AG10803 (cell line): ENCODE measurements around the gene MYO3B.

Experiments
- DNase-seq: peaks from one replicate; pipeline ENCODE4 v3.0.0; 2010; ENCODE audit warnings: low read depth
- H3K4me3 ChIP-seq: 2 replicates; pipeline ENCODE4 v1.5.1; 2011; ENCODE audit warnings: mild to moderate bottlenecking, low read length, control low read depth
- TF ChIP-seq, protein P1 (sequence below): conservative IDR thresholded peaks from 2 replicates; pipeline ENCODE4 v1.5.1; 2011; ENCODE audit warnings: mild to moderate bottlenecking, low read length, control low read depth, inconsistent platforms

MYO3B gene

DNA sequence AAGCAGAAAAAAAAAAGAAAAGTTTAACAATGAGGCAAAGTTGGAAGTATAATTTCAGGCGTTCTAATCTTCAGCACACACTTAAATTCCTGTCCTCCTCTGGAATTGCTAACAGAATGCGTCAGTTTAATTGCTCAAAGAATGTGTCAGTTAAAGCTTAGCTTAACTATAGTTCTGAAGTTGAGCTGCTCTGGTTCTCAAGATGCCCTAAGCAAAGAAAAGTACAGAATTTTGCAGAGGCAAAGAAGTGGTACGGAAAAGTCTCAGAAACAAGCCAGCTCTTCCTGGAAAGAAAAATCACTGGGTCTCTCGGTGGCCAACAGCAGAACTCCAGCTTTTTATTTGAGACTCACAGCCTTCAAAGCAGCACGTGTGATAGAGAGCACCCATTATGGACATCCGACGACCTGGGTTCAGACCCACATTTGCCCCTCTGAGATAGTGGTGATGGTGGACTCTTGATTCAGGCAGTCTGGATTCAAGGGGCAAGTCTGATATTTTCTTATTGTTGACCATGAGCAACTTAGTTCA, 22.2 kb upstream of the MYO3B start:
- peak; percentile 36 for DNase-seq
- TF ChIP-seq, protein P1, sequence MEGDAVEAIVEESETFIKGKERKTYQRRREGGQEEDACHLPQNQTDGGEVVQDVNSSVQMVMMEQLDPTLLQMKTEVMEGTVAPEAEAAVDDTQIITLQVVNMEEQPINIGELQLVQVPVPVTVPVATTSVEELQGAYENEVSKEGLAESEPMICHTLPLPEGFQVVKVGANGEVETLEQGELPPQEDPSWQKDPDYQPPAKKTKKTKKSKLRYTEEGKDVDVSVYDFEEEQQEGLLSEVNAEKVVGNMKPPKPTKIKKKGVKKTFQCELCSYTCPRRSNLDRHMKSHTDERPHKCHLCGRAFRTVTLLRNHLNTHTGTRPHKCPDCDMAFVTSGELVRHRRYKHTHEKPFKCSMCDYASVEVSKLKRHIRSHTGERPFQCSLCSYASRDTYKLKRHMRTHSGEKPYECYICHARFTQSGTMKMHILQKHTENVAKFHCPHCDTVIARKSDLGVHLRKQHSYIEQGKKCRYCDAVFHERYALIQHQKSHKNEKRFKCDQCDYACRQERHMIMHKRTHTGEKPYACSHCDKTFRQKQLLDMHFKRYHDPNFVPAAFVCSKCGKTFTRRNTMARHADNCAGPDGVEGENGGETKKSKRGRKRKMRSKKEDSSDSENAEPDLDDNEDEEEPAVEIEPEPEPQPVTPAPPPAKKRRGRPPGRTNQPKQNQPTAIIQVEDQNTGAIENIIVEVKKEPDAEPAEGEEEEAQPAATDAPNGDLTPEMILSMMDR: no peak
- H3K4me3 ChIP-seq: no peak overlapping the region

DNA sequence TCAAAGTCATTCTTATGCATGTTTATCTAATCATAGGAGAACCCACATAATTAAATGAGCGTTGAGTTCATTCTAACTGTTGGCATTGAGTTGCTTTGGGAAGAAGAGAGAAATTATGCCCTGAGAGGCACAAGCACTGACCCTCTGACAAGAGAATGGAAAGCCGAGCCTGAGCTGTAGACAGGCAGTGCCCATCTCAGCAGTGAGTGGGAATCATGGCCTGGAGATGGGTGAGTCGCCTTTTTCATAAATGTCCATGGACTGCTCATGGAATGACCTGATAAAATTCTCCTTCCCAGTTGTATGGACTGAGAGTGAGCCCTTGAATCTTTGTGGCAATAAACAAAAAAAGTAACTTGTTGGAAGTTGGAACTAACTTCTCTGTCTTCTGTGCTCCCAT, 21.4 kb upstream of the MYO3B start:
- no peak for DNase-seq
- no peak overlapping the region for H3K4me3 ChIP-seq
- TF ChIP-seq, protein P1: no peak

DNA sequence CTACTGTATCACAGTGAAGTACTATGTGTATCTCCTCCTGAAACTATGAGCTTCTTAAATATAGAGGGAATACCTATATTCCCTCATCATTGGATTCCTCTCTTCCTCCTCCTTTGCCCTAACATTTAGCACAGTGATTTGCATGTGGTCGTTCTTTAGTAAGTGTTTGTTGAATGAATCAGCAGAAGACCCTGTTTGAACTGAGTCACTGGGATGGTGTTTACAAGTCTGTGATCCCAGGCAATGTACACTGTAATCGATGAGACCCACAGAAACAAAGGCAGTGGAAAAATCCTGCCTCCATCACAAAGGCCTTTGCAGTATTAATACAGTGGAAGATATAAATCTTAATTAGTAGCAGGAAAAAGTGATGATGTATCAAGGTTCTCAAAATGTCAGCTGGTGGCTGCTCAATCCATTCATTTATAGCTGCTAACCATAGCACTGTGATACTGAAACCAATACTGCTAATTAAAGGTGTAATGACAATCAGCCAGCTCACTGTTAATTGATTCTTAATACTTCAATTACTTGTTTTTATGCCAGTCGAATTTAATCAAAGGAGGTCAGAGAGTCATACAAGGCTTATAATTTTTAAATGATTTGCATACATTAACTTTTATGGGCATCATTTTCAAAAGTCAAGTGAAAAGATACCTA, 20.8 kb upstream of the MYO3B start:
- DNase-seq: peak; percentile 46

DNA sequence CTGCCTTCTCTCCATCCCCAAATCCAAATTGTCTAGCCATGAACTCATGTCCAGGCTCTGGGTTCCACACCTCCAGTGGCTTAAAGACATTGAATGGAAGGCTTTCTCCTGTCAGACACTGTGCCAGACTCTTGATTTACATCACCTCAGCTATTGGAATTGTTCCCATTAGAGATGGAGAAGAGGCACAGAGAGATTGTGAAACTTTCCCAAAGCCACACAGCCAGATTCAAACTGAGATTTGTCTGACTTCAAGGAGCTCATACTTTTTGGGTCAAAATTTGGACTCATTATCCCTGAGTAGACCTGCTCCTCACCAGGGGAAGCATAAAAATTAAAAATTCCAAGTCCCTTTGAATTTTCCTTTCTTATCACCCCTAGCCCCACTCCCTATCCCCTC, 18.9 kb upstream of the MYO3B start:
- TF ChIP-seq, protein P1: no peak
- no peak for DNase-seq
- no peak overlapping the region for H3K4me3 ChIP-seq

More for the DNA sequence above, 20.8 kb upstream of the MYO3B start:
- TF ChIP-seq, protein P1: no peak
- H3K4me3 ChIP-seq: no peak overlapping the region

DNA sequence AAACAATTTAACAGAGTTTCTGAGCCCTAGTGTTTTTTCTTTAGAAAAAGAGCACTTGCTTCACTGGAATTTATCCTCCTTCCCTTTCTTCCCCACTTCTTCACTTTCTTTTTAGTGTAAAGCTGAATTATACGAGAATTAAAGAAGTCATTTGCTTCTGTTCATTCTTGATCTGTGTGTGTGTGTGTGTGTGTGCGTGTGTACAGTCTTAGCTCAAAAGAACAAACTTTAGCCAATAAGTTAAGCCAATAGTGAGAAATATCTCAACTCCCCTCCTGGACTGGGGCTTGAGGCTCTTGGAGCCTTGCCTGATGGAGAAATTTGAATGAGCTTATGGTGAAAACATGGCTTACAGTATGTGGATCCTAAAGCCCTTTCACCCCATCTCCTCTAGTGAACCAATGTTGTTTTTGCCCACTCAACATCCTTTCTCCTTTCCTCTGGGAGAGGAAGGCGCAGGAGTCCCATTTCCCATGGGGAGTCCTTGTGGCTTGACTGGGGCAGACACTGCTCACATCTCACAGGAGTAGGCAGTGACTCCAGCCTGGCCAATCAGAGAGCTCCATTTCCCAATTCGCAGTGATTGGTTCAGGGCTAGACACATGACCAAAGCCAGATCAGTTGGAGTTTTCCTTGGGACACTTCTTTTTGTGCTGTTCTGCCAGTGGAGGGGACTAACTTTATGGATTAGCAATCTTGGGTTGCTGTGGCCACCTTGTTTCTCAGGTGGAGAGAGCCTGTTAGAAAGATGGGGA, 16.3 kb upstream of the MYO3B start:
- TF ChIP-seq, protein P1: no peak
- H3K4me3 ChIP-seq: peak overlapping the region; percentile 1
- peak; percentile 57 for DNase-seq

DNA sequence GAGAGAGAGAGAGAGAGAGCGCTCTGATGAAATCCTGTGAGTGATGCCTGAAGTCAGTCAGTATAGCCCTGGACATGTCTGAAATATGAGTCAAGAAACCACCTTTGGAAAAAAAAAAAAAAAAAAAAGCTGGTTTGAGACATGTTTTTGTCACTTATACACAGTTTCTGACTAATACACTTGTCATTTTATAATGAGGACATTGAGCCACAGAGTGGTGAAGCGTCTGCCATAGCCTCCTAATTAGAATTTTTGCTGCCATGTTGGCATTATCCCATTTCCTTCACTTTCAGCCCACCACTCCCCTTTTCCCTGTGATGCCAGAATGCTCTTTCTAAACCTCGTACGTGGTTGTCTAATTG, 15.7 kb upstream of the MYO3B start:
- TF ChIP-seq, protein P1: no peak
- H3K4me3 ChIP-seq: no peak overlapping the region
- peak; percentile 88 for DNase-seq
